CD4-positive, alpha-beta memory T cell (primary cell): Measurements from ENCODE around the gene OTUB1. TPM values are rescaled to one million over a fixed set of nuclear protein-coding genes. Genes with fewer than 3 reads are reported as not detected.

Experiments
- CTCF ChIA-PET: fragments of 350-600 bp; sonication (Branson Sonifier 250); formaldehyde crosslinking; loops from one replicate; lab custom pipeline; 2021; ENCODE audit warnings: inconsistent platforms; ENCODE audit not compliant: partially characterized antibody; lab: Charles Lee
- POLR2A ChIA-PET: fragments of 350-600 bp; sonication (Branson Sonifier 250); formaldehyde crosslinking; loops from one replicate; lab custom pipeline; 2021; ENCODE audit not compliant: partially characterized antibody; lab: Charles Lee
- DNase-seq, 5 donors: peaks; one replicate each; pipeline versions ENCODE4 v3.0.0 to v3.0.0-alpha.2; 2020 to 2022; ENCODE audit warnings: mixed read lengths in 1 of 5
- H3K27ac ChIP-seq: one replicate; pipeline ENCODE4 v1.7.0; 2013; ENCODE audit warnings: low read depth, low read length
- H3K27me3 ChIP-seq: 2 replicates; pipeline ENCODE4 v1.7.0; 2013; ENCODE audit warnings: mild to moderate bottlenecking, low read length, moderate library complexity; ENCODE audit not compliant: insufficient read depth
- H3K36me3 ChIP-seq: 2 replicates; pipeline ENCODE4 v1.7.0; 2013; ENCODE audit warnings: mild to moderate bottlenecking, low read length, moderate library complexity; ENCODE audit not compliant: insufficient read depth
- H3K4me1 ChIP-seq: 2 replicates; pipeline ENCODE4 v1.7.0; 2013; ENCODE audit warnings: mild to moderate bottlenecking, low read length, moderate library complexity; ENCODE audit not compliant: insufficient read depth
- H3K4me3 ChIP-seq, 2 donors: one replicate each; pipeline ENCODE4 v1.7.0; 2013; ENCODE audit warnings: low read length in 2 of 2, mild to moderate bottlenecking in 1 of 2
- H3K9me3 ChIP-seq, 2 donors: one replicate each; pipeline ENCODE4 v1.7.0; 2013; ENCODE audit warnings: low read length in 2 of 2, control low read depth in 1 of 2; ENCODE audit not compliant: control insufficient read depth in 1 of 2
- H3K27ac Mint-ChIP-seq, 7 donors: one replicate each; pipeline ENCODE4 v1.8.0; 2020 to 2021; ENCODE audit warnings: mixed read lengths in 7 of 7, mild to moderate bottlenecking in 6 of 7, inconsistent platforms in 3 of 7, moderate library complexity in 3 of 7
- H3K27me3 Mint-ChIP-seq, 2 donors: one replicate each; pipeline ENCODE4 v1.8.0; 2020 to 2021; ENCODE audit warnings: mixed read lengths in 2 of 2
- H3K36me3 Mint-ChIP-seq, 2 donors: one replicate each; pipeline ENCODE4 v1.8.0; 2020 to 2021; ENCODE audit warnings: mixed read lengths in 2 of 2, inconsistent platforms in 1 of 2, mild to moderate bottlenecking in 1 of 2
- H3K4me1 Mint-ChIP-seq, 4 donors: one replicate each; pipeline ENCODE4 v1.8.0; 2020 to 2021; ENCODE audit warnings: mixed read lengths in 4 of 4, mild to moderate bottlenecking in 1 of 4
- H3K4me3 Mint-ChIP-seq, 8 donors: one replicate each; pipeline ENCODE4 v1.8.0; 2020 to 2021; ENCODE audit warnings: mixed read lengths in 8 of 8, mild to moderate bottlenecking in 7 of 8, moderate library complexity in 6 of 8, inconsistent platforms in 3 of 8
- H3K9me3 Mint-ChIP-seq, 8 donors: one replicate each; pipeline ENCODE4 v1.8.0; 2020 to 2021; ENCODE audit warnings: mixed read lengths in 8 of 8, mild to moderate bottlenecking in 5 of 8, inconsistent platforms in 3 of 8, moderate library complexity in 1 of 8
- intact Hi-C: fragments of 100-400 bp; cut with micrococcal nuclease; formaldehyde crosslinking; loops from one replicate; pipeline ENCODE4 v1.15.1; 2023
- polyA plus RNA-seq, 2 donors: library from polyadenylated mRNA; unstranded; fragments of 300-500 nt; fragmentation: Illumina TruSeq; gene quantifications; one replicate each; pipeline ENCODE4 v1.2.3, GENCODE V29; 2021
- total RNA-seq, 2 experiments: library from RNA; stranded (reverse); gene quantifications; one replicate each; pipeline ENCODE4 v1.2.3, GENCODE V29; 2021

Gene OTUB1
- total and polyA plus RNA-seq, 4 experiments from 2014 or later = 72.9 to 171 (median 102) TPM

DNA sequence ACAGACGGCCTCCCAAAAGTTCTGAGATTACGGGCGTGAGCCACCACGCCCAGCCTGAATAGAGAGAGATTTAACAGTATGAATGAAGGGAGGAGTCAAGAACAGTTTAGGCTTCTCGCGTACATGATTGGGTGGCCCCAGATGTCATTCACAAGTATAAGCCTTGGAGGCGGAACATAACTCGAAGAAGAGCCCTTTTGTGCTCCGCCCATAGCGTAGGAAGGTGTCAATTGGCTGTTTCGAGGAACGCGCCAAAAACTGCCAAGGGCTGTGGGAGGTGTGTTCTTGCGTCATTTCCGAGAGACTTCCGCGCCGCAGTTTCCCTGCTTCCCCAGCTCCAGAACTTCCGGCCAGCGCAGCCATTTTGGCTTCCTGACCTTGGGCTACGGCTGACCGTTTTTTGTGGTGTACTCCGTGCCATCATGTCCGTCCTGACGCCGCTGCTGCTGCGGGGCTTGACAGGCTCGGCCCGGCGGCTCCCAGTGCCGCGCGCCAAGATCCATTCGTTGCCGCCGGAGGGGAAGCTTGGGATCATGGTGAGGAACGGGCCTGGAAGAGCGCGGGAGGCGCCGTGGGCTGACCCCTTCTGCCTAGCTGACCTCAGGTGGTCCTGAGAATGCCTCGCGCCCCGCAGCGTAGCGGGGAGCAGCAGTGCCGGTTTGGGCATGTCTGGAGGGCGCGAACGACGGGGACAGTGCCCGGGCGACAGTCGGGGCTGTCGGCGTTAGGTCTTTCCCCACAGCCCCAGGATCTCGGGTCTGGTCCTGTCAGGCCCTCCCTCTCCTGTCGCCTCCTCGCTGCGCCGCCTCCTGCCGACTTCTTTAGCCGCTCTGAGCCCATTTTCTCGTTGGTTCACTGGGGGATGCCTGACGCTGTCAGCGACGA is 11.7 kb upstream of the OTUB1 start, which contains the start of gene COX8A:
Gene COX8A, plus strand, starts transcription at position 362 of the 885 bp plus-strand sequence. Its CDS starts 61 bp downstream, at position 423.
- H3K27me3 Mint-ChIP-seq = peaks cover 2% of the 10 kb centered on the region in 2 donors
- Histone ChIP-seq H3K27me3 (no peaks in the 10 kb centered on the region), H3K27ac (peak within 1 kb of the TSS; percentile 95), H3K4me3 (peak within 1 kb of the TSS; percentile 90 to 100), H3K36me3 (peaks cover 4% of the 10 kb centered on the region), H3K9me3 (no peaks in the 10 kb centered on the region), H3K4me1 (peaks cover 20% of the 10 kb centered on the region)
- peak; percentile 94 to 98 (median 96) for DNase-seq
- ChIA-PET POLR2A (interaction anchor here (0.5 to 3.5 kb wide), 13 partner anchors 8 to 330 kb away, joined by 3 to 51 read pairs (median 4); partner anchors contain the start of genes MARK2, NAA40, OTUB1 and STIP1), CTCF (no interaction called here)
- H3K4me1 Mint-ChIP-seq = peaks cover 17 to 40% (median 31%) of the 10 kb centered on the region in 4 donors
- peak within 1 kb of the TSS; percentile 99 to 100 (median 99) for H3K27ac Mint-ChIP-seq
- peaks cover 0 to 17% of the 10 kb centered on the region in 2 donors for H3K36me3 Mint-ChIP-seq
- H3K4me3 Mint-ChIP-seq = peak within 1 kb of the TSS; percentile 96 to 100 (median 100)
- intact Hi-C loops = loop anchor here (1.0 to 2.0 kb wide), 4 partner anchors 12 to 293 kb away; partner anchors contain the start of genes NAA40, OTUB1 and RTN3
- H3K9me3 Mint-ChIP-seq = peaks cover 0 to 2% (median 0%) of the 10 kb centered on the region in 8 donors

DNA sequence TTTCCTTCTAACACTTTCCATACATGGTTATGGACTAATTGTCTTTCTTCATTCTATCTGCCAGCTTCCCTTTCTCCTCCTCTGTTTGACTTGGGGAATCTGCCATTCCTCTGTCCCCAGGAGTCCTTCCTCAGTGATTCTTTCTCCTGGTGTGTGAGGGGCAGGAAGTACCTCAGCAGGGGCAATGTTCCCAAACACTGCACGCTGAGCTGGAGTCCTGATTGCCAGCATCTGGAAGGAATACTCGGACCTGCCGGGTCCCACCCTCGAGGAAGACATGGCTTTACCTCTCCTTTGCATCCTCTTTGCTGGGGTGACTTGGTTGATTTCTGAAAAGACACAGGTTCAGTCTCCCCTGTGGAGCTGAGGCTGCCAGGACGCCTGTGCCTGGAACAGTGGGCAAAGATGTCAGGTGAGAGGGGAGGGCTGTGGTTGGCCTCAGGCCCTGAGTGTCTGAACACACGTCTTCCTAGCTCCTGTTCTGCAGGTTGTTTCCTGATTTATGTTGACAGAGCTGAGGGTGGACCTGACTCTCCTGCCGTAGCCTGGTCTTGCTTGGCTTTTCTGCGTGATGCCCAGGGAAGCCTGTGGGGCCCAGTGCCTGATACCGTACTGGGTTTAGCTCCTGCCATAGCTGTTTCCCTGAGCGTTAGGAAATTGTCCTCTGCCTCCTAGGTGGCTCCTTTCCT is 7.5 kb upstream of the OTUB1 start:
- Histone ChIP-seq H3K4me1 (peaks cover 20% of the 10 kb centered on the region), H3K4me3 (no peak overlapping the region), H3K27ac (no peak overlapping the region), H3K9me3 (no peaks in the 10 kb centered on the region), H3K27me3 (no peaks in the 10 kb centered on the region), H3K36me3 (peaks cover 4% of the 10 kb centered on the region)
- ChIA-PET POLR2A (no interaction called here), CTCF (no interaction called here)
- no peak for DNase-seq
- peak overlapping the region in 3 of 7 donors; percentile 52 to 65 (median 64) for H3K27ac Mint-ChIP-seq
- peak overlapping the region in 2 of 8 donors; percentile 15 to 40 for H3K4me3 Mint-ChIP-seq
- H3K9me3 Mint-ChIP-seq = peaks cover 0 to 2% (median 0%) of the 10 kb centered on the region in 8 donors
- intact Hi-C loops = no loop called here
- peaks cover 17 to 36% (median 27%) of the 10 kb centered on the region in 4 donors for H3K4me1 Mint-ChIP-seq
- H3K27me3 Mint-ChIP-seq = no peaks in the 10 kb centered on the region
- H3K36me3 Mint-ChIP-seq = peaks cover 0 to 17% of the 10 kb centered on the region in 2 donors

DNA sequence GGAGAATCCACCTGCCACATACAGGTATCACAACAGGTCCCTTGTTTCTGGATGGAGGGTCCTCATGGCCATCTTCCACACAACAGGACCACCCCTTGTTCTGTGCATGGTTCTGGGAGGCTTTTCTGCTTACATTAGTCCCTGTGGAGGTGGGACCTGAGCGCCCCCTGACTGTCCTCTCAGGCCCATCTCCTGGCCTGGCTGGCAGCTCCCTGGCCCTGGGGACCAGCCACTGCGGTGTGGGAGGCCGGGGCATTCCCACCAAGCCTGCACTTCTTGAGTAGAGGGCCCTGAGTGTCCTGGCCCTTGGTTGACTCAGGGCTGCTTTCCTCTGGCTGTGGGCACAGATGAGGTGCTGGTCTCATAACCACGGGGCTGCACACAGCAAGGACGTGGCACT is 6.8 kb upstream of the OTUB1 start:
- peaks cover 0 to 14% of the 10 kb centered on the region in 2 donors for H3K36me3 Mint-ChIP-seq
- H3K4me3 ChIP-seq = no peak overlapping the region
- no peak overlapping the region for H3K4me3 Mint-ChIP-seq
- POLR2A ChIA-PET = no interaction called here
- no peaks in the 10 kb centered on the region for H3K27me3 ChIP-seq
- no peak overlapping the region for H3K27ac Mint-ChIP-seq
- H3K9me3 Mint-ChIP-seq = peaks cover 0 to 2% (median 0%) of the 10 kb centered on the region in 8 donors
- CTCF ChIA-PET = no interaction called here
- no peak for DNase-seq
- no peaks in the 10 kb centered on the region for H3K27me3 Mint-ChIP-seq
- peaks cover 11 to 30% (median 22%) of the 10 kb centered on the region in 4 donors for H3K4me1 Mint-ChIP-seq
- peaks cover 16% of the 10 kb centered on the region for H3K4me1 ChIP-seq
- peaks cover 4% of the 10 kb centered on the region for H3K36me3 ChIP-seq
- no peaks in the 10 kb centered on the region for H3K9me3 ChIP-seq
- H3K27ac ChIP-seq = no peak overlapping the region
- intact Hi-C loops = no loop called here

DNA sequence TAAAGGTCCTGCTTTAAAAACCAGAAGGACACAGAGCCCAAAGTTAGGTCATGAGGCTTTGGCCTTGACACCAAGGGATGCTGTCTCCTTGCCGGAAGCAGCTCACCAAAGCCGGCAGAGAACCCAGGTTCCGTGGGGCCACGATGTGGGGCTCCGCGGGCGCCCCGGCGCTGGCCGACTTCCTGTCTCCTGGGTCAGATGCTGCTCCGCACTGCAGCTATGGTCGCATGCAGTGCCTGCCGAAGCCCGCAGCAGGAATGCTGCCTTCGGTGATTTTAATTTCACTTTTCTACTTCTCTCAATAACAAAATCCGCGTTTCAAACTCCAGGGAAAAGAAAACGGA is 454 bp upstream of the OTUB1 start:
- peaks cover 7% of the 10 kb centered on the region for H3K36me3 ChIP-seq
- POLR2A ChIA-PET = interaction anchor here (0.7 to 3.8 kb wide), 15 partner anchors 8 to 285 kb away, joined by 3 to 51 read pairs (median 3); partner anchors contain the start of genes COX8A, MACROD1, MARK2 and NAA40
- peak overlapping the region; percentile 96 for H3K27ac ChIP-seq
- intact Hi-C loops = loop anchor here (1.0 to 2.0 kb wide), 4 partner anchors 11 to 201 kb away; partner anchors contain the start of genes COX8A and STIP1
- Mint-ChIP-seq H3K9me3 (no peaks in the 10 kb centered on the region), H3K4me1 (peaks cover 13 to 31% (median 23%) of the 10 kb centered on the region in 4 donors), H3K27me3 (no peaks in the 10 kb centered on the region), H3K4me3 (peak overlapping the region; percentile 94 to 99 (median 97)), H3K36me3 (peaks cover 4 to 29% of the 10 kb centered on the region in 2 donors), H3K27ac (peak overlapping the region; percentile 97 to 99 (median 98))
- CTCF ChIA-PET = interaction anchor here (1.0 to 1.4 kb wide), 2 partner anchors 14 to 15 kb away, joined by 4 to 5 read pairs; no protein-coding TSS in a partner anchor
- no peaks in the 10 kb centered on the region for H3K9me3 ChIP-seq
- DNase-seq = peak; percentile 70 to 75 (median 73)
- H3K4me3 ChIP-seq = peak overlapping the region; percentile 82 to 96
- peaks cover 25% of the 10 kb centered on the region for H3K4me1 ChIP-seq
- H3K27me3 ChIP-seq = no peaks in the 10 kb centered on the region

DNA sequence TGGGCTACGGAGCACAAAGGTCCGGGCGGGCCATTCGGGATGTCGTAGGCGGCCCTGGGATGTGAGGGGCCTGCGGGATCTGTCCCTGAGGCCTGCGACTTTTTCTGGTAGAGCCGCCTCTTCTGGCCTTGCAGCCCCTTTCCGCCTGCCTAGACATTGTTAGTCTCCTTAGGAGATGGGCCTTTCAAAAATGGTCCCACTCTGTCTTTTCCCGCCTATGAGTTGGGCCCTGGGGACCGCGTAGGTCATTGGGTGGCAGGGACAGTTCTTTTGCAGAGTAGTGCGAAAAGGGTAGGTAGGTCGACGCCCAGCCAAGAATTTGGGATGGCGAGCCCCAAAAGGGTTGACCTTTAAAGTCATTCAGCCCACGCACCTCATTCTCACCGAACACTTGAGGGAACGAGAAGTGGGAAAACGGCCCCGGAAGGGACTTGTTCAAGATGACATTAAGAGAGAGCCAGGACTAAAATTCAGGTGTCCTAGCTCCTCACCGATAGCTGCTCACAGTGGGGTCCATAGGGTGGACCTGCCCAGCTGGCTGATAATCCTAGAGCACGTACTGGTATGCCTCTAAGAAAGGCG is 785 bp downstream of the OTUB1 start:
- no peaks in the 10 kb centered on the region for H3K27me3 Mint-ChIP-seq
- H3K4me1 Mint-ChIP-seq = peaks cover 15 to 35% (median 23%) of the 10 kb centered on the region in 4 donors
- H3K4me3 ChIP-seq = peak overlapping the region; percentile 82 to 96
- H3K9me3 ChIP-seq = no peaks in the 10 kb centered on the region
- H3K9me3 Mint-ChIP-seq = no peaks in the 10 kb centered on the region
- DNase-seq = no peak
- peak overlapping the region; percentile 96 for H3K27ac ChIP-seq
- no peaks in the 10 kb centered on the region for H3K27me3 ChIP-seq
- intact Hi-C loops = loop anchor here (1.0 to 2.0 kb wide), 4 partner anchors 13 to 200 kb away; partner anchors contain the start of genes COX8A and STIP1
- peak overlapping the region; percentile 61 to 95 (median 73) for H3K4me3 Mint-ChIP-seq
- POLR2A ChIA-PET = interaction anchor here (1.4 to 3.8 kb wide), 7 partner anchors 12 to 316 kb away, joined by 3 to 51 read pairs (median 9); partner anchors contain the start of genes COX8A, MACROD1, MARK2 and NAA40
- CTCF ChIA-PET = interaction anchor here (1.7 to 2.3 kb wide), 2 partner anchors 14 to 150 kb away, joined by 4 to 20 read pairs; no protein-coding TSS in a partner anchor
- peaks cover 13 to 38% of the 10 kb centered on the region in 2 donors for H3K36me3 Mint-ChIP-seq
- H3K27ac Mint-ChIP-seq = peak overlapping the region in 5 of 7 donors; percentile 13 to 84 (median 60)
- H3K4me1 ChIP-seq = peaks cover 25% of the 10 kb centered on the region
- H3K36me3 ChIP-seq = peaks cover 15% of the 10 kb centered on the region

DNA sequence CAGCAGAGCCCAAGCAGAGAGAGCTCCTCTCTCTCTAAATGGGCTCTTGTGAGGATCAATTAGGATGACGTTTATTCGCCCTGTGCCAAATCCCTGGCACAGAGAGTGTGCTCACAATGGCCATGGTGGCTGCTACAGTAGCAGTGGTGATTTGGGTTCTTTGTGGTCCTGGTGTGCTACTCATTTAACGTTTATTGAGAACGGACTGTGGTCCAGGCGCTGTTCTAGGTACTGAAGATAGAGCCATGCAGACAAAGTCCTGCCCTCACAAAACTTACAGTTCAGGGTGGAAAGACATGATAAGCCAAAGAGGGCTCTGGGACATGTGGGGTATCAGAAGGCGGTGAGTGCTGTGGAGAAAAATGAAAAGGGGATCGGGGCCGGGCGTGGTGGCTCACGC is 5.3 kb downstream of the OTUB1 start:
- Mint-ChIP-seq H3K36me3 (peaks cover 26 to 58% of the 10 kb centered on the region in 2 donors), H3K27me3 (no peaks in the 10 kb centered on the region), H3K4me1 (peaks cover 12 to 28% (median 20%) of the 10 kb centered on the region in 4 donors), H3K4me3 (peak overlapping the region in 1 of 8 donors; percentile 20), H3K9me3 (no peaks in the 10 kb centered on the region), H3K27ac (peak overlapping the region in 1 of 7 donors; percentile 52)
- ChIA-PET CTCF (interaction anchor here (2.3 kb wide), 1 partner anchor 9 kb away, joined by 13 read pairs; no protein-coding TSS in a partner anchor), POLR2A (interaction anchor here (1.8 kb wide), 1 partner anchor 8 kb away, joined by 8 read pairs; no protein-coding TSS in a partner anchor)
- DNase-seq = no peak
- intact Hi-C loops = no loop called here
- Histone ChIP-seq H3K4me3 (no peak overlapping the region), H3K27ac (no peak overlapping the region), H3K9me3 (no peaks in the 10 kb centered on the region), H3K36me3 (peaks cover 20% of the 10 kb centered on the region), H3K27me3 (no peaks in the 10 kb centered on the region), H3K4me1 (peaks cover 19% of the 10 kb centered on the region)
